Upper lobe of right lung (tissue), 1 donor: ENCODE data around the gene HLA-F. TPM values are rescaled to one million over a fixed set of nuclear protein-coding genes. Genes with fewer than 3 reads are reported as not detected.
A peak's percentile ranks its signal among the peaks of the same experiment; 100 is the strongest.

Experiments used
- ATAC-seq: fragments of 200-7000 bp; cut with Tn5 transposase; one replicate; pipeline ENCODE4 v1.9.1; 2020; ENCODE audit warnings: mild to moderate bottlenecking, moderate library complexity
- DNase-seq: peaks from one replicate; pipeline ENCODE4 v3.0.0-alpha.2; 2020
- H3K27ac ChIP-seq: fragments of 200-600 bp; one replicate; pipeline ENCODE4 v1.8.0; 2022
- H3K27me3 ChIP-seq: fragments of 200-600 bp; one replicate; pipeline ENCODE4 v1.8.0; 2022; ENCODE audit warnings: mild to moderate bottlenecking
- H3K36me3 ChIP-seq: fragments of 200-600 bp; one replicate; pipeline ENCODE4 v1.8.0; 2022
- H3K4me1 ChIP-seq: fragments of 200-600 bp; one replicate; pipeline ENCODE4 v1.8.0; 2022
- H3K4me3 ChIP-seq: fragments of 200-600 bp; one replicate; pipeline ENCODE4 v1.8.0; 2022; ENCODE audit warnings: mild to moderate bottlenecking
- H3K9me3 ChIP-seq: fragments of 200-600 bp; one replicate; pipeline ENCODE4 v1.8.0; 2022
- intact Hi-C: fragments of 100-400 bp; cut with DNase I; formaldehyde crosslinking; loops from one replicate; pipeline ENCODE4 v1.11.0; 2022
- total RNA-seq: library from RNA; stranded (reverse); fragmentation: NEBNext Ultra II Directional; extraction: Animal tissue kit (Norgen Biotek cat#: 25700); gene quantifications from one replicate; pipeline ENCODE4 v1.2.1, GENCODE V29; 2021
- TF ChIP-seq, protein P1 (sequence below): fragments of 200-600 bp; IDR thresholded peaks from one replicate; pipeline ENCODE4 v1.8.0; 2022; ENCODE audit warnings: antibody characterized with exemption
- donor health status: DM: no; HTN: yes; CAD: no; lungs with severe emphysema.

HLA-F gene
- total RNA-seq, 1 donor from 2014 or later, result 157 TPM

DNA sequence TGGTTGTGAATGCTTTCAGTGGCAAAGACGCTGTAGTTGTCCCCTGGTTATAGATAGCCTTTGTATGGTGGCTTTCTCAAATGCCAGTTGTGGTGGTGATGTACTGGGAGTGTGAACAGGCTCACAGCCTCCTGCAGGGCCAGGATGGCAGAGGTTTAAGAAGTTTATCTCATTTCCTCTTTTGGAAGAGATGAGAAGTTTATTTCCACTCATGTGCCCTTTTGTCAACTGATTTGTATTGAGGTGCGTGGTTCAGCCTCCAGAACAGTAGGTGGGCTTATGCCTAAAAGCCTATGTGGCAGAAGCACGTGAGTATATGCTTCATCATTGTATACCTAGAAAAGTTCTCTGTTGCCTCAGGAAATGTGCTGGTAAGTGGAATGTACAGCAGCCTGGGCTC lies 28.6 kb upstream of the HLA-F start:
- intact Hi-C loops, result no loop called here
- Histone ChIP-seq H3K27ac (no peak overlapping the region), H3K4me1 (no peaks in the 10 kb centered on the region), H3K4me3 (no peak overlapping the region), H3K27me3 (peaks cover 7% of the 10 kb centered on the region), H3K36me3 (no peaks in the 10 kb centered on the region), H3K9me3 (no peaks in the 10 kb centered on the region)
- TF ChIP-seq, protein P1, sequence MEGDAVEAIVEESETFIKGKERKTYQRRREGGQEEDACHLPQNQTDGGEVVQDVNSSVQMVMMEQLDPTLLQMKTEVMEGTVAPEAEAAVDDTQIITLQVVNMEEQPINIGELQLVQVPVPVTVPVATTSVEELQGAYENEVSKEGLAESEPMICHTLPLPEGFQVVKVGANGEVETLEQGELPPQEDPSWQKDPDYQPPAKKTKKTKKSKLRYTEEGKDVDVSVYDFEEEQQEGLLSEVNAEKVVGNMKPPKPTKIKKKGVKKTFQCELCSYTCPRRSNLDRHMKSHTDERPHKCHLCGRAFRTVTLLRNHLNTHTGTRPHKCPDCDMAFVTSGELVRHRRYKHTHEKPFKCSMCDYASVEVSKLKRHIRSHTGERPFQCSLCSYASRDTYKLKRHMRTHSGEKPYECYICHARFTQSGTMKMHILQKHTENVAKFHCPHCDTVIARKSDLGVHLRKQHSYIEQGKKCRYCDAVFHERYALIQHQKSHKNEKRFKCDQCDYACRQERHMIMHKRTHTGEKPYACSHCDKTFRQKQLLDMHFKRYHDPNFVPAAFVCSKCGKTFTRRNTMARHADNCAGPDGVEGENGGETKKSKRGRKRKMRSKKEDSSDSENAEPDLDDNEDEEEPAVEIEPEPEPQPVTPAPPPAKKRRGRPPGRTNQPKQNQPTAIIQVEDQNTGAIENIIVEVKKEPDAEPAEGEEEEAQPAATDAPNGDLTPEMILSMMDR, result no peak
- DNase-seq, result no peak
- ATAC-seq, result no peak

DNA sequence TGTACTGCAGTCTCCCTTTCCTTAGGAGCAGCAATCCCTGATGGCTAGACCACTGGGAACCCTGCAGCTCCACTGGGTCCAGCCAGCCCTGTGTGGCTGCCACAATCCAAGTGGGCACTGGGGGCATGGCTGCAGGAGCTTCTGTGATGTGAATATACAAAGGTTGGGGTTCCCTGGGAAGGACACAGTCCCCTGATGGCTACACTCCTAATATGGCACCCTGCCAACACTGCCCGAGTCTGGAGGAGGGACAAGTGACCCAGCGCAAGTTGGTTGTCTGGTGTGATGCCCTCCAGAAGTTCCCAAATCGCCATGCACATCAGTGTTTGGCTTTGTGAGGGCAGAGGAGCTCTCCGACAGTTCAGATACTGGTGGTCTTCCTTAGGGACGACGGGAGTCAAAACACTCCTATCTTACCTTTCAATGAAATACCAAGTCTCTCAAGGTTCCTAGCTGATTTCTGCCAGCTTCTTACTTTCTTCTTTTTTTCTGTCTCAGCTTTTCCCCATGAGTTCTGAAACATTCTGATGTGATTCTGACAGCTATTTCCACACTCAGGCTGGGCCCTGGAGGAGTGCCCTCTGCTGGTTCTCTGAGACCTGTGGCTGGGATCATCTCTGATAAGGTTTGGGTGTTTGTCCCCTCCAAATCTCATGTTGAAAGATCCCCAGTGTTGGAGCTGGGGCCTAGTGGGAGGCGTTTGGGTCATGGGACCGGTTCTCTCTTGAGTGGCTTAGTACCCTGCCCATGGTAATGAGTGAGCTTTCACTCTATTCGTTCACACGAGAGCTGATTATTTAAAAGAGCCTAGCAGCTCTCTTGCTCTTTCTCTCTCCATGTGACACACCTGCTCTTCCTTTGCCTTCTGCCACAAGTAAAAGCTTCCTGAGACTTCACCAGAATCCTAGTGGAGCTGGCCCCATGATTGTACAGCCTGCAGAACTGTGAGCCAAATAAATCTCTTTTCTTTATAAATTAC lies 26.8 kb upstream of the HLA-F start:
- no peaks in the 10 kb centered on the region for H3K4me1 ChIP-seq
- ATAC-seq, result peak; percentile 47

DNA sequence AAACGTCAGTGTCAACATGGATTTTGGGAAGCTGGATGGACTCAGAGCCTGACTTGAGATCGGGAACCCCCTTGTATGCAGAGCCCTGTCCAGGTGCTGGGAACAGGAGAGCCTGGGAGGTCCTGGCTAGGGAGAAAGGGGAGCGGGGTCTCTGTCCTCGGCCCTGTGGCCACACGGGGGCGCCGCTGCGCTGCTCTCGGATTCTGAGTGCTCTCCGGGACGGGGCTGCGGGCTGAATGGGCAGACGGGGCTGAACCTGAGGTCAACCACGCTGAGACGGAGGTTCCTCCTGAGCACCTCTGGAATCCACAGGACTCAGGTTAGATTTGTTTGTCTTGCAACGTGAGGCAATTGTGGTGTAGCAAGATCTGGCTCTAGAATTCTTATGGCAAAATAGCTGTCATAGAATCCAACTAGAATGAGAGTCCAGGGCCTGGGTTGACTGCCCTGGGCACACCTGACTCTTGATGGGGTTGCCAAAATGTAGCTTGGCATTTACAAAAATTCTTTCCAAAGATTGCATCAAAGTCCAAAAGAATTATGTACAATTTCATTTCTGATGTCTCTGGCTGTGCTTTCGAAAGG lies 20.6 kb upstream of the HLA-F start:
- TF ChIP-seq, protein P1, result peak; percentile 59
- H3K9me3 ChIP-seq, result no peaks in the 10 kb centered on the region
- no peak overlapping the region for H3K4me3 ChIP-seq
- ATAC-seq (peak; percentile 86), DNase-seq (peak; percentile 77)
- no peak overlapping the region for H3K27ac ChIP-seq
- no peaks in the 10 kb centered on the region for H3K4me1 ChIP-seq
- no peaks in the 10 kb centered on the region for H3K36me3 ChIP-seq
- H3K27me3 ChIP-seq, result peaks cover 14% of the 10 kb centered on the region
- intact Hi-C loops, result no loop called here

More for the DNA sequence above, 26.8 kb upstream of the HLA-F start:
- peaks cover 7% of the 10 kb centered on the region for H3K27me3 ChIP-seq
- H3K27ac ChIP-seq, result no peak overlapping the region
- no peak overlapping the region for H3K4me3 ChIP-seq
- no peaks in the 10 kb centered on the region for H3K9me3 ChIP-seq
- TF ChIP-seq, protein P1, result peak; percentile 31
- no peak for DNase-seq
- H3K36me3 ChIP-seq, result no peaks in the 10 kb centered on the region
- intact Hi-C loops, result no loop called here

DNA sequence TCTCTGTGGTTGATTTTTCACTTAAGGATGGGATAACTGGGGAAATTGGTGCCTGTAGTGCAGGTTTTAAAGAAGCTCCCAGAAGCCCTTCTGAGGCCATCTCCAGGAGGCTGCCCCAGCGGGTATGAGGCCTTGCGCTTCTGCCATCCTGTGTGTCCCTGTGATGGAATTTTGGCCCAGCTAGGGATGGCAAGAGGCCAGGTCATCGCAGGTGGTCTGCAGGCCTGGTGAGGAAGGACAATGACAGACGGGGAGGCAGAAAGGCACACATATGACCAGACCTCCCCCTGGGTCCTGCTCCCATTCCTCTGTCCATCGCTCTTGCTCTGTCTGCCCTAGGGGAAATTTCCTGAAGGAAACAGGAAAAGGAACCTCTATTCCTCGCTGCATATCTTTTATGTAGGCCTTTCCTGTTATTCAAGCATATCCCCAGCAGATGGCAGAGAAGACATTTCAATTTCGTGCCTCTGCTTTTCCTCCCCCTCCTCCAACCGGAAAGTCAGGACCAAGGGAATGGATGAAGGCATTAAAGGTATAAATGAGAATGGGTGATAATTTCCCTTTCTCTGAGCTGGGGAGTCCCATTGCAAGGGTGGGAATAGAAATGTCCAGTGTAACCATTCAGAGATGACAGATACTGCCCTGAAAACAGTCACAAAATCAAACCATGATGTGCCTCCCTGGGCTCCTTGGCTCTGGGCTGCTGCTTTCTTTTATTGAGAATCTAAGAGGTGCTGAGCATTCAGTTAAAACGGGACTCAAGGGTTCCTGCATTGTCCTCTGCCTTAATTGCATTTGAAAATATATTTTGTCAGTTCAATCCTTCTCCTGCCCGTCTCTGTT lies 17.6 kb upstream of the HLA-F start:
- intact Hi-C loops, result loop anchor here (5.0 kb wide), 1 partner anchor 127 kb away; no protein-coding TSS in a partner anchor
- H3K27me3 ChIP-seq, result peaks cover 6% of the 10 kb centered on the region
- TF ChIP-seq, protein P1, result peak; percentile 67
- H3K4me3 ChIP-seq, result no peak overlapping the region
- no peaks in the 10 kb centered on the region for H3K9me3 ChIP-seq
- no peak overlapping the region for H3K27ac ChIP-seq
- DNase-seq (no peak), ATAC-seq (peak; percentile 78)
- no peaks in the 10 kb centered on the region for H3K36me3 ChIP-seq
- no peaks in the 10 kb centered on the region for H3K4me1 ChIP-seq

DNA sequence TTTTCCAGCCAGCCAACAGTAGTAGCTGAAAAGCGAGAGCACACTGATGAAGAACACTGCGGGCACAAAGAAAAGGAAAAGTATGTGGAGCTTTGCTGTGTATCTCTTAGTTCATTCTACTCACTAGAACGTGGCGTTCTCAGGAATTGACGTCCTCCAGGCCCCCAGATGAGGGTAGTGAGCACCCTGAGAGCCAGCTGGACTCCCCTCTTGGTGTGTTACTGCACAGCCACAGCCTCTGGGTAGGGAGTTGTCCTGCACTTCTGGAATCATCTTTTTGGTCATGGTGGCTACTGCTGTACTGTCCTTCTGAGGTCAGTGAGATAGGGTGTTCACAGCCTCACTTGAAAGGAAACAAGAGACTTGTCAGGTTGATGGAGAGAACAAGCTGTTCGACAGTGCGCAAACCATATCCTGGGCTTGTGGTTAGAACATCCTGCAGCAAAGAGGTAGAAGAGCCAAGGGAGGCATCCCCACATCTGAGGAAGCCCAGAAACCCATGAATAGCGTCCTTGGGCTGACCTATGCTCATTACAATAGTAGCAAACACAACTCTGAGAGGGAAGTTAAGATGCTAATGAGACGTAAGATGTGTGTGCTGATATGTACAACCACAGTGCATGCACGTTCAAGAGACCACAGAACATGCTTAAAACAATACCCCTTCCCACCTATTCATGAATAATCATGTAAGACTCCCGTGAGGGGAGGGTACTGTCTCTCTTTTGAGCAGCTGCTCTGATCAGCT lies 14.6 kb upstream of the HLA-F start:
- no peaks in the 10 kb centered on the region for H3K27me3 ChIP-seq
- no peaks in the 10 kb centered on the region for H3K4me1 ChIP-seq
- no peaks in the 10 kb centered on the region for H3K9me3 ChIP-seq
- no peaks in the 10 kb centered on the region for H3K36me3 ChIP-seq
- intact Hi-C loops, result loop anchor here (5.0 kb wide), 1 partner anchor 124 kb away; no protein-coding TSS in a partner anchor
- no peak overlapping the region for H3K27ac ChIP-seq
- peak overlapping the region; percentile 11 for H3K4me3 ChIP-seq
- ATAC-seq (peak; percentile 58), DNase-seq (no peak)
- TF ChIP-seq, protein P1, result no peak
